HG03135 (cell line): ENCODE results near the gene THUMPD1.
"Not testable (repeated sequence)": the region's sequence is repeated elsewhere in the genome, so short reads cannot be mapped to it uniquely, and the experiment has no call there.

Source experiments
- ATAC-seq: cut with Tn5 transposase; IDR thresholded peaks from one replicate; pipeline ENCODE4 v1.9.1; 2021; ENCODE audit warnings: mild to moderate bottlenecking, moderate library complexity; ENCODE audit not compliant: unreplicated experiment

THUMPD1 gene

DNA sequence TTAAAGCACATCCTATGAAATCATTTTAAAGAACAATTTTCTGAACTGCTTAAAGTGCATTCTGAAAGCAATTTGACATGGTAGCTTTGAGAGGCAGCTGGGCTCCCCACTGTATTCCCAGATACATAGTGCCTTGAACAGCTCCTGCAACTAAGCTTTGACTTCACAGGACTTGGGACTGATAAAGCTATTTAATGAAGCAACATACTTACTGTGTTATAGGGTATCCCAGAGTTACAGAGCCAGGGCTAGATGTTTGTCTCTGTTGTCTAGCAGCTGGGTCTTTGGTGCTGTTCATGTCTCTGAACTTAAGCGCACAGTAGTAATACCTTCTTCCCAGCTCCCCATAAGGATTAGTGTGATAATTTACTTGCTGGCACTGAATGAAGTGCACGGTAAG, 45.0 kb downstream of the THUMPD1 start:
- no peak for ATAC-seq

DNA sequence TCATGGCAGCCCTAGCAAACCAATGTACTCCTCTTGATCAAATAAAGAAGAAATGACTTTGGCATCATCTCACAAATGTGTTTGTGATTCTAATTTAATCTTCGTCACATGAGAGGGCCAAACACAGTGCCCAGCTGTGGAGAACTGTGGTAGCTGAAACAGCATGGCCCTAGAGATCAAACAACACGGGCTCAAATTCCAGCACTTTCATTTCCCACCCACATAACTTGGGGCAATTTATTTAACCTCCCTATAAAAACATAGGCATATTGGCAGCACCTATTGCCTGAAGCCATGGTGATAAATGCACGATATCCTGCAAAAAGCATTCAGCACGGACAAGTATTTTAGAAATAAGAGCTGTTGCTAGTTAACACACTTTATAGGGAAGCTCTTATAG, 46.6 kb downstream of the THUMPD1 start:
- no peak for ATAC-seq

DNA sequence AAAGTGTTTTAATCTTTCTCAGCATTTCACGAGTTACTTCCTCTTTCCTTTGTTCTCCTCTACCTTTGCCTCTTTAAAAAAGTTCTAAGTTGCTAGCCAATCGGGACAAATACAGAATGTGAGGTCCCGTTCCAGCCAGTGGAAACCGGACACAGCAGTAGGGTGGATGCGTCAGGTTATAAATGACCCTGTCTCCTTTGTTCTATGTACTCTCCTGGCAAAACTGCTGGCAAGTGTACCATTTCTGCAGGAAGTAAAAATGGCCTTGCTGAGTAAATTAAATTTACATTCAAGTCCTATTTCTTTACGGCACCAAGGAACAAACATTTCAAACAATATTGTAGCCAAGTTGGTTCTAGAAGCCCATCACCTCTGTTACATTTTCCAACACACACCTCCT, 47.5 kb downstream of the THUMPD1 start:
- not testable (repeated sequence) for ATAC-seq

DNA sequence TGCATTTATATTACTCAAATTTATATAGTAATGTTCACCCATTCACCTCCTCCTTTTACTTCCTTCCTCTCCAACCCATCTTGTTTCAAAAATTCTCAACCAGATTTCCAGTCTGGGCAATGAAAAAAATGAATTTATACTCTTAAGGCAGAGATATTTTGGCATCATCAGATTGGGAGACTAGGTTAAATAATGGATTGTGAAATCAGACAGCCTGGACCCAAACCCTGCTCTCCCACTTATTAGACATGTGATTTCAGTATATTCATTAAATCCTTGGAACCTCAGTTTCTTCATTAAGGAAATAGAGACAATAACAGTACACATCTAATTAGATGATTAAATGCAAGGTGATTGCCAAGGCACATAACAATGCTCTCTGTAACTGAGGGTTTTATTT, 52.0 kb downstream of the THUMPD1 start:
- no peak for ATAC-seq

DNA sequence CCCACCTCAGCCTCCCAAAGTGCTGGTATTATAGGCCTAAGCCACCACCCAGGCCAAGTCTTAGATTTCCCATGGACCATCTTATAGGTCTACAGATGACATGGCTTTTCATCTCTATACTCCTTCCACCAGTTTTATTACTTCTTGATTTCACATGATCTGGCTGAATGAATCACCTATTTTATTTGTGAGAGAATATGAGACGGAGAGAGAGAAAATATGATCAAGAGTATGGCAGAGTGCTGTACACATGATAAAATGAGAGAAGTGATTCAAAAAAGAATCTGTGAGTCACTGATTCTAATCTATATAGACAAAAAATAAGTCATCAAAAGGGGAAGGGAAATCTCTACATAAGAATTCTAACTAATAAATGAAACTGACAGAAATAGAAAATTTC, 57.8 kb downstream of the THUMPD1 start:
- ATAC-seq: no peak
